ENCODE results near the gene CDC42EP4.

DNA sequence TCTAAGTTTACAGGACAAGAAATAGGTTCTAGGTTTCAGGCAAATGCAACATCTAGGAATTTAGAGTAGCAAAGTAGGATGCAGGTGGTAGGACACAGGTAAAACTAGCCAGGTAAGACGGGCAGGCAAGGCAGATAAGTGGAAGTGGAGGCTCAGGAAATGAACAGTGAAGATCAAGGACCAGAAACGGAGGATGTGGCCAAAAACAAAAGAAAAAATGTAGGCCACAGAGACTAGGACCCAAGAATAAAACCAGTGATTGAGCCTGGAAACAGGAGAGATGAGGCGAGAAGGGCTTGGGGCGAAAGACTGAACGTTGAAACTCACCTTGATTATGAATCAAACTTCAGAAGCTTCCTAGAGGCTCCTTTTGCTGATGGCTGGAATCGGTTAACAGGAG, 74.1 kb downstream of the CDC42EP4 start:
- TF ChIP-seq, protein P1, sequence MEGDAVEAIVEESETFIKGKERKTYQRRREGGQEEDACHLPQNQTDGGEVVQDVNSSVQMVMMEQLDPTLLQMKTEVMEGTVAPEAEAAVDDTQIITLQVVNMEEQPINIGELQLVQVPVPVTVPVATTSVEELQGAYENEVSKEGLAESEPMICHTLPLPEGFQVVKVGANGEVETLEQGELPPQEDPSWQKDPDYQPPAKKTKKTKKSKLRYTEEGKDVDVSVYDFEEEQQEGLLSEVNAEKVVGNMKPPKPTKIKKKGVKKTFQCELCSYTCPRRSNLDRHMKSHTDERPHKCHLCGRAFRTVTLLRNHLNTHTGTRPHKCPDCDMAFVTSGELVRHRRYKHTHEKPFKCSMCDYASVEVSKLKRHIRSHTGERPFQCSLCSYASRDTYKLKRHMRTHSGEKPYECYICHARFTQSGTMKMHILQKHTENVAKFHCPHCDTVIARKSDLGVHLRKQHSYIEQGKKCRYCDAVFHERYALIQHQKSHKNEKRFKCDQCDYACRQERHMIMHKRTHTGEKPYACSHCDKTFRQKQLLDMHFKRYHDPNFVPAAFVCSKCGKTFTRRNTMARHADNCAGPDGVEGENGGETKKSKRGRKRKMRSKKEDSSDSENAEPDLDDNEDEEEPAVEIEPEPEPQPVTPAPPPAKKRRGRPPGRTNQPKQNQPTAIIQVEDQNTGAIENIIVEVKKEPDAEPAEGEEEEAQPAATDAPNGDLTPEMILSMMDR (IDR thresholded peaks at IDR 0.05; ENCODE audit: poor library complexity), result no peak
- TF ChIP-seq EZH2 (IDR thresholded peaks at IDR 0.05; ENCODE audit: borderline replicate concordance), result no peak
